ENCODE data around the gene TTBK2. TPM values are rescaled to one million over a fixed set of nuclear protein-coding genes. Genes with fewer than 3 reads are reported as not detected.

Gene TTBK2
- total RNA-seq, 2 donors from 2014 or later: 22.1 to 26.7 TPM

Other genes with a start within 250 kb of the TTBK2 start
- gene CDAN1, start 183.7 kb downstream of the TTBK2 start, total RNA-seq: 1 to 10 TPM; 5.1 to 6.6 TPM
- 10 to 100 TPM; 18.0 to 21.5 TPM for gene UBR1, start 185.3 kb upstream of the TTBK2 start, total RNA-seq
- gene TMEM62, start 212.8 kb upstream of the TTBK2 start, total RNA-seq: 10 to 100 TPM; 10.3 to 11.1 TPM

Data from left cardiac atrium (tissue), 2 donors.